HepG2 (cell line): ENCODE data around the gene NOX3. TPM values are rescaled to one million over a fixed set of nuclear protein-coding genes. Genes with fewer than 3 reads are reported as not detected.

Experiments used
- DR1 ChIP-seq: sonication (generic); formaldehyde crosslinking; IDR thresholded peaks from 2 replicates; pipeline ENCODE4 v1.8.0; 2021; ENCODE audit warnings: mild to moderate bottlenecking, missing genetic modification reagents, inconsistent platforms
- ELF1 ChIP-seq: sonication (generic); formaldehyde crosslinking; IDR thresholded peaks from 2 replicates; pipeline ENCODE4 v1.4.0; 2020; ENCODE audit warnings: missing genetic modification reagents
- FOXJ3 ChIP-seq: sonication (generic); formaldehyde crosslinking; IDR thresholded peaks from 2 replicates; pipeline ENCODE4 v1.4.0; 2020; ENCODE audit warnings: missing genetic modification reagents, mild to moderate bottlenecking, borderline replicate concordance
- MEF2D ChIP-seq: sonication (generic); formaldehyde crosslinking; IDR thresholded peaks from 2 replicates; pipeline ENCODE4 v1.5.1; 2020; ENCODE audit warnings: mild to moderate bottlenecking, missing genetic modification reagents
- MIXL1 ChIP-seq: IDR thresholded peaks from 2 replicates; pipeline ENCODE4 v1.6.1; 2016
- RARG ChIP-seq: sonication (generic); formaldehyde crosslinking; IDR thresholded peaks from 2 replicates; pipeline ENCODE4 v1.4.0; 2020; ENCODE audit warnings: low read depth, mild to moderate bottlenecking, missing genetic modification reagents
- RORA ChIP-seq: sonication (generic); formaldehyde crosslinking; IDR thresholded peaks from 2 replicates; pipeline ENCODE4 v1.5.0; 2020; ENCODE audit warnings: mild to moderate bottlenecking, missing genetic modification reagents, moderate library complexity
- SMYD3 ChIP-seq: sonication (generic); formaldehyde crosslinking; IDR thresholded peaks from 2 replicates; pipeline ENCODE4 v1.8.1; 2023; ENCODE audit warnings: mild to moderate bottlenecking, missing genetic modification reagents
- SOX6 ChIP-seq, 2 experiments: fragments of 450-650 bp in 1 of 2; sonication (generic) in 1 of 2; formaldehyde crosslinking in 1 of 2; IDR thresholded peaks; 2 replicates each; pipeline versions ENCODE4 v1.4.0 to v1.6.1; 2017 to 2020; ENCODE audit warnings: antibody characterized with exemption in 1 of 2, mild to moderate bottlenecking in 1 of 2, missing genetic modification reagents in 1 of 2
- TARDBP ChIP-seq: sonication (generic); formaldehyde crosslinking; IDR thresholded peaks from 2 replicates; pipeline ENCODE4 v1.8.0; 2022; ENCODE audit warnings: mild to moderate bottlenecking, missing genetic modification reagents
- TCF7L2 ChIP-seq: IDR thresholded peaks from 2 replicates; pipeline ENCODE4 v1.6.1; 2011; ENCODE audit warnings: mild to moderate bottlenecking, low read depth, low read length, moderate library complexity
- ZNF282 ChIP-seq: fragments of 450-650 bp; IDR thresholded peaks from 2 replicates; pipeline ENCODE4 v1.6.1; 2018; ENCODE audit not compliant: partially characterized antibody
- ZNF569 ChIP-seq: sonication (generic); formaldehyde crosslinking; IDR thresholded peaks from 2 replicates; pipeline ENCODE4 v1.5.0; 2020; ENCODE audit warnings: mild to moderate bottlenecking, missing genetic modification reagents, moderate library complexity, borderline replicate concordance
- ZNF644 ChIP-seq: IDR thresholded peaks from 2 replicates; pipeline ENCODE4 v1.6.1; 2016; ENCODE audit warnings: low read depth
- polyA plus RNA-seq, 8 experiments: library from polyadenylated mRNA; depleted of rRNA in 3 of 8; stranded (reverse) in 7 of 8; unstranded in 1 of 8; fragments of >200 nt; fragmentation: Illumina TruSeq in 4 of 8; extraction: Trizol in 4 of 8; gene quantifications; 2 replicates each; pipeline versions ENCODE4 v1.2.1 to v1.2.3, GENCODE V29; 2011 to 2016; ENCODE audit warnings: low read depth in 4 of 8, missing spikeins in 1 of 8, mixed read lengths in 1 of 8; ENCODE audit not compliant: insufficient read depth in 1 of 8
- total RNA-seq, 5 experiments: library from RNA; depleted of rRNA; stranded (reverse); fragments of >200 nt; fragmentation: Illumina TruSeq; extraction: Trizol; gene quantifications; 2 replicates each; pipeline ENCODE4 v1.2.3, GENCODE V29; 2016; ENCODE audit warnings: low read depth in 1 of 5
- TF ChIP-seq, protein P1 (sequence below), 2 experiments: fragments of 450-650 bp in 1 of 2; sonication (generic) in 1 of 2; formaldehyde crosslinking in 1 of 2; IDR thresholded peaks; 2 replicates each; pipeline versions ENCODE4 v1.6.1 to v1.8.0; 2016 to 2022; ENCODE audit warnings: antibody characterized with exemption in 1 of 2, mild to moderate bottlenecking in 1 of 2, missing genetic modification reagents in 1 of 2
- TF ChIP-seq, protein P2 (sequence below): sonication (generic); formaldehyde crosslinking; IDR thresholded peaks from 2 replicates; pipeline ENCODE4 v1.4.0; 2020; ENCODE audit warnings: mild to moderate bottlenecking, missing genetic modification reagents
- TF ChIP-seq, protein P3 (sequence below): sonication (generic); formaldehyde crosslinking; IDR thresholded peaks from 2 replicates; pipeline ENCODE4 v1.8.0; 2022; ENCODE audit warnings: mild to moderate bottlenecking, missing genetic modification reagents

NOX3 gene
- total and polyA plus RNA-seq, 2 of the 13 experiments (the other 11 are each of a cell fraction or from before 2014, with no cell fraction given) = 0.09 to 0.18 TPM

DNA sequence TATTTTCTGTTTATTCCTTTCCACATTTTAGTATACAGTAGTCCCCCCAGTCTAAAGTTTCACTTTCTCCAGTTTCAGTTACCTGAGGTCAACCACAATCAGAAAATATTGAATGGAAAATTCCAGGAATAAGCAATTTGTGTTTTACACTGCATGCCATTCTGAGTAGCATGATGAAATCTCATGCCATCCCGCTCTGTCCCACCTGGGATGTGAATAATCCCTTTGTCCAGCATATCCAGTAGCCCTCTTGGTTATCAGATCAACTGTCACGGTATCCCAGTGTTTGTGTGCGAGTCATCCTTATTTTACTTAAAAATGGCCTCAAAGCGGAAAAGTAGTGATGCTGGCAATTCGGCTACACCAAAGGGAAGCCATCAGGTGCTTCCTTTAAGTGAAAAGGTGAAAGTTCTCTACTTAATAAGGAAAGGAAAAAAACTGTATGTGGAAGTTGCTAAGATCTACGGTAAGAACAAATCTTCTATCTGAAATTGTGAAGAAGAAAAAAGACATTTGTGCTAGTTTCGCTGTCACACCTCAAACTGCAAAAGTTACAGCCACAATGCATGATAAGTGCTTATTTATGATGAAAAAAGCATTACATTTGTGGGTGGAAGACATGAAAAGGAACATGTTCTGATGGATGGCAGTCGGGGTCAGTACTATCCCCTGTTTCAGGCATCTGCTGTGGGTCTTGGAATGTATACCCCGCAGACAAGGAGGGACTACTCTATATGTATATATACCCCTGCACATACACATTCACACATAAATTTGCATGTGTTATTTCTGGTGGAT is 11.3 kb downstream of the NOX3 start (continued):
- TF ChIP-seq, protein P1, sequence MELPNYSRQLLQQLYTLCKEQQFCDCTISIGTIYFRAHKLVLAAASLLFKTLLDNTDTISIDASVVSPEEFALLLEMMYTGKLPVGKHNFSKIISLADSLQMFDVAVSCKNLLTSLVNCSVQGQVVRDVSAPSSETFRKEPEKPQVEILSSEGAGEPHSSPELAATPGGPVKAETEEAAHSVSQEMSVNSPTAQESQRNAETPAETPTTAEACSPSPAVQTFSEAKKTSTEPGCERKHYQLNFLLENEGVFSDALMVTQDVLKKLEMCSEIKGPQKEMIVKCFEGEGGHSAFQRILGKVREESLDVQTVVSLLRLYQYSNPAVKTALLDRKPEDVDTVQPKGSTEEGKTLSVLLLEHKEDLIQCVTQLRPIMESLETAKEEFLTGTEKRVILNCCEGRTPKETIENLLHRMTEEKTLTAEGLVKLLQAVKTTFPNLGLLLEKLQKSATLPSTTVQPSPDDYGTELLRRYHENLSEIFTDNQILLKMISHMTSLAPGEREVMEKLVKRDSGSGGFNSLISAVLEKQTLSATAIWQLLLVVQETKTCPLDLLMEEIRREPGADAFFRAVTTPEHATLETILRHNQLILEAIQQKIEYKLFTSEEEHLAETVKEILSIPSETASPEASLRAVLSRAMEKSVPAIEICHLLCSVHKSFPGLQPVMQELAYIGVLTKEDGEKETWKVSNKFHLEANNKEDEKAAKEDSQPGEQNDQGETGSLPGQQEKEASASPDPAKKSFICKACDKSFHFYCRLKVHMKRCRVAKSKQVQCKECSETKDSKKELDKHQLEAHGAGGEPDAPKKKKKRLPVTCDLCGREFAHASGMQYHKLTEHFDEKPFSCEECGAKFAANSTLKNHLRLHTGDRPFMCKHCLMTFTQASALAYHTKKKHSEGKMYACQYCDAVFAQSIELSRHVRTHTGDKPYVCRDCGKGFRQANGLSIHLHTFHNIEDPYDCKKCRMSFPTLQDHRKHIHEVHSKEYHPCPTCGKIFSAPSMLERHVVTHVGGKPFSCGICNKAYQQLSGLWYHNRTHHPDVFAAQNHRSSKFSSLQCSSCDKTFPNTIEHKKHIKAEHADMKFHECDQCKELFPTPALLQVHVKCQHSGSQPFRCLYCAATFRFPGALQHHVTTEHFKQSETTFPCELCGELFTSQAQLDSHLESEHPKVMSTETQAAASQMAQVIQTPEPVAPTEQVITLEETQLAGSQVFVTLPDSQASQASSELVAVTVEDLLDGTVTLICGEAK (IDR thresholded peaks at IDR 0.05) = no peak
- TF ChIP-seq, protein P1 (CRISPR knock-in tag; IDR thresholded peaks at IDR 0.05) = no peak; the same call in 1 of the 2 replicates
- 0 out of 2 replicates have a peak, but pooled peaks have one; percentile 33 for TF ChIP-seq RARG
- peak; percentile 89 for TF ChIP-seq TARDBP (CRISPR knock-in tag)
- TF ChIP-seq, protein P2, sequence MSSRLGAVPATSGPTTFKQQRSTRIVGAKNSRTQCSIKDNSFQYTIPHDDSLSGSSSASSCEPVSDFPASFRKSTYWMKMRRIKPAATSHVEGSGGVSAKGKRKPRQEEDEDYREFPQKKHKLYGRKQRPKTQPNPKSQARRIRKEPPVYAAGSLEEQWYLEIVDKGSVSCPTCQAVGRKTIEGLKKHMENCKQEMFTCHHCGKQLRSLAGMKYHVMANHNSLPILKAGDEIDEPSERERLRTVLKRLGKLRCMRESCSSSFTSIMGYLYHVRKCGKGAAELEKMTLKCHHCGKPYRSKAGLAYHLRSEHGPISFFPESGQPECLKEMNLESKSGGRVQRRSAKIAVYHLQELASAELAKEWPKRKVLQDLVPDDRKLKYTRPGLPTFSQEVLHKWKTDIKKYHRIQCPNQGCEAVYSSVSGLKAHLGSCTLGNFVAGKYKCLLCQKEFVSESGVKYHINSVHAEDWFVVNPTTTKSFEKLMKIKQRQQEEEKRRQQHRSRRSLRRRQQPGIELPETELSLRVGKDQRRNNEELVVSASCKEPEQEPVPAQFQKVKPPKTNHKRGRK (CRISPR knock-in tag) = no peak
- TF ChIP-seq, protein P3, sequence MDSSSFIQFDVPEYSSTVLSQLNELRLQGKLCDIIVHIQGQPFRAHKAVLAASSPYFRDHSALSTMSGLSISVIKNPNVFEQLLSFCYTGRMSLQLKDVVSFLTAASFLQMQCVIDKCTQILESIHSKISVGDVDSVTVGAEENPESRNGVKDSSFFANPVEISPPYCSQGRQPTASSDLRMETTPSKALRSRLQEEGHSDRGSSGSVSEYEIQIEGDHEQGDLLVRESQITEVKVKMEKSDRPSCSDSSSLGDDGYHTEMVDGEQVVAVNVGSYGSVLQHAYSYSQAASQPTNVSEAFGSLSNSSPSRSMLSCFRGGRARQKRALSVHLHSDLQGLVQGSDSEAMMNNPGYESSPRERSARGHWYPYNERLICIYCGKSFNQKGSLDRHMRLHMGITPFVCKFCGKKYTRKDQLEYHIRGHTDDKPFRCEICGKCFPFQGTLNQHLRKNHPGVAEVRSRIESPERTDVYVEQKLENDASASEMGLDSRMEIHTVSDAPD = peak; percentile 83; the same call in 1 of the 2 replicates
- 0 out of 2 replicates have a peak, but pooled peaks have one; percentile 35 for TF ChIP-seq TCF7L2
- TF ChIP-seq ZNF569 (CRISPR knock-in tag) = no peak
- no peak; the same call in 1 of the 2 replicates for TF ChIP-seq SMYD3 (CRISPR knock-in tag)
- TF ChIP-seq SOX6 (IDR thresholded peaks at IDR 0.05) = no peak
- TF ChIP-seq SOX6 (CRISPR knock-in tag; IDR thresholded peaks at IDR 0.05) = peak; percentile 99
- TF ChIP-seq MIXL1 (CRISPR knock-in tag) = peak; percentile 88
- TF ChIP-seq ZNF644 = peak; percentile 90
- TF ChIP-seq ZNF282 = no peak
- no peak for TF ChIP-seq DR1 (CRISPR knock-in tag)
- peak; percentile 82 for TF ChIP-seq MEF2D (CRISPR knock-in tag)
- no peak for TF ChIP-seq RORA (CRISPR knock-in tag)
- peak; percentile 44; the same call in 1 of the 2 replicates for TF ChIP-seq ELF1 (CRISPR knock-in tag)
- TF ChIP-seq FOXJ3 = peak; percentile 94; the same call in 1 of the 2 replicates
